ENCODE measurements around the gene RTN1.

Gene RTN1

DNA sequence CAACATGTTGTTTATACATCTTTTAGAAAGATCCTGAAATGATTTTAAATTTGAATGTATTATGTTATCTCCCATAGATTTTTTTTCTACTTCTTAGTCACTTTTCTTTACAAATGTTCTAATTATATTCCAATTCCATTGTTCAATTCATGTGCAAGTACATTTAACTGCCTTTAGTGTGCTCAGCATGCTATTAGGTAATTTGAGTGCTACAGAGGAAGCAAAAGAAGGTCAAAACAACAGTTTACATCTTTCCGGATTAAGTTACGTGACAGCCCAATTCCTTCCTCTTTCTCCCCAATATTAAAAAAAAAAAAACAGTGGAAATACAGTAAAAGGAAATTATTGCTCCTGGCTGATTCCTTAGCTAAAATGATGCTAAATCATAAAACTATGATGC is 98.3 kb downstream of the RTN1 start:
- H3K4me3 ChIP-seq (ENCODE audit: low read depth, low read length), result no peak overlapping the region
- no peaks in the 10 kb centered on the region for H3K36me3 ChIP-seq (ENCODE audit: control insufficient read depth, insufficient read depth, low read length)
- TF ChIP-seq, protein P1, sequence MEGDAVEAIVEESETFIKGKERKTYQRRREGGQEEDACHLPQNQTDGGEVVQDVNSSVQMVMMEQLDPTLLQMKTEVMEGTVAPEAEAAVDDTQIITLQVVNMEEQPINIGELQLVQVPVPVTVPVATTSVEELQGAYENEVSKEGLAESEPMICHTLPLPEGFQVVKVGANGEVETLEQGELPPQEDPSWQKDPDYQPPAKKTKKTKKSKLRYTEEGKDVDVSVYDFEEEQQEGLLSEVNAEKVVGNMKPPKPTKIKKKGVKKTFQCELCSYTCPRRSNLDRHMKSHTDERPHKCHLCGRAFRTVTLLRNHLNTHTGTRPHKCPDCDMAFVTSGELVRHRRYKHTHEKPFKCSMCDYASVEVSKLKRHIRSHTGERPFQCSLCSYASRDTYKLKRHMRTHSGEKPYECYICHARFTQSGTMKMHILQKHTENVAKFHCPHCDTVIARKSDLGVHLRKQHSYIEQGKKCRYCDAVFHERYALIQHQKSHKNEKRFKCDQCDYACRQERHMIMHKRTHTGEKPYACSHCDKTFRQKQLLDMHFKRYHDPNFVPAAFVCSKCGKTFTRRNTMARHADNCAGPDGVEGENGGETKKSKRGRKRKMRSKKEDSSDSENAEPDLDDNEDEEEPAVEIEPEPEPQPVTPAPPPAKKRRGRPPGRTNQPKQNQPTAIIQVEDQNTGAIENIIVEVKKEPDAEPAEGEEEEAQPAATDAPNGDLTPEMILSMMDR (IDR thresholded peaks at IDR 0.05), result no peak
- H3K79me2 ChIP-seq, result no peaks in the 10 kb centered on the region
- no peaks in the 10 kb centered on the region for H3K9me3 ChIP-seq (ENCODE audit: control insufficient read depth, low read length)
- no peaks in the 10 kb centered on the region for H3K4me1 ChIP-seq
- no peak overlapping the region for H3K4me2 ChIP-seq (ENCODE audit: low read length)
- no peak overlapping the region for H3K27ac ChIP-seq
- H3K27me3 ChIP-seq (ENCODE audit: control insufficient read depth, insufficient read depth, low read length), result no peaks in the 10 kb centered on the region
- no peak overlapping the region for H3K9ac ChIP-seq
- no peak overlapping the region for H2AFZ ChIP-seq

DNA sequence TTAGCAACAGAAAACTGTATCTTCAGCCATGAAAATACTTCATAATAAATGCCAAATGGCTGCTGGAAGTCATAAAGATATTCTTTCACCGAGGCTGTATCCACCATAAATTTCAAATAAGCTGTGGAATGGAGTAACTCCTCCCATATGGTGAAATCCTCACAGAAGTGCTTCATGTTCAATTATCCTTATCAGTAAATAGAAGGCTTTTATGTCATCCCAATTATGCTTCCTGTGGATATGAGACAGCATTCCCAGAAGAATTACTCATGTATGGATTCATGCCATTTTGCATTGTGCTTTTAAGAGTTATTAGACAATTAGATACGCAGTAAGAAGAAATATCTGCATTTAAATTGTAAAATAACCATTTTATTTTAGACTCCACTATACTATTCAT is 99.0 kb downstream of the RTN1 start:
- Histone ChIP-seq H3K4me2 (ENCODE audit: low read length) (no peak overlapping the region), H3K9me3 (ENCODE audit: control insufficient read depth, low read length) (no peaks in the 10 kb centered on the region), H2AFZ (no peak overlapping the region), H3K4me3 (ENCODE audit: low read depth, low read length) (no peak overlapping the region), H3K36me3 (ENCODE audit: control insufficient read depth, insufficient read depth, low read length) (no peaks in the 10 kb centered on the region), H3K4me1 (no peaks in the 10 kb centered on the region), H3K79me2 (no peaks in the 10 kb centered on the region), H3K9ac (no peak overlapping the region), H3K27me3 (ENCODE audit: control insufficient read depth, insufficient read depth, low read length) (no peaks in the 10 kb centered on the region), H3K27ac (no peak overlapping the region)
- TF ChIP-seq, protein P1 (IDR thresholded peaks at IDR 0.05), result no peak

DNA sequence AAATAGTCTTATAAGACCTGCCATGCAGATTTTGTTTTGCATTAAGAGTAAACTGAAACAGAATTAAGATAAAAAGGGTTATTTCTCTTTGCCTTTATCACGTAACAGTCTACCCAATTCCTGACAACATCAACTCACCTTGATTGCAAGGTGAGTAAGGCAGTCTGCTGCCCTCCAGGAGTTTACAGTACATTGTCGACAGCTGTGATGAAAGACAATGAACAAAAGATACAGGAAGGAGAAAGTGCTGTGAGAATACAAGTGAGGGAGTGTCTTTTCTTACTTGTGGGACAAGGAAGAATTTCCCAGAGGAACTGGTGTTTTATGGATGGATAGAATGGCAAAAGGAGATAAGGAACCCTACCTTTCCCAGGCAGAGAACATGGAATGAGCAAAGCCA is 101.0 kb downstream of the RTN1 start:
- H3K27ac ChIP-seq, result no peak overlapping the region
- no peak overlapping the region for H3K4me2 ChIP-seq (ENCODE audit: low read length)
- H3K9me3 ChIP-seq (ENCODE audit: control insufficient read depth, low read length), result no peaks in the 10 kb centered on the region
- H2AFZ ChIP-seq, result no peak overlapping the region
- no peak overlapping the region for H3K4me3 ChIP-seq (ENCODE audit: low read depth, low read length)
- no peaks in the 10 kb centered on the region for H3K4me1 ChIP-seq
- H3K9ac ChIP-seq, result no peak overlapping the region
- no peaks in the 10 kb centered on the region for H3K79me2 ChIP-seq
- no peaks in the 10 kb centered on the region for H3K27me3 ChIP-seq (ENCODE audit: control insufficient read depth, insufficient read depth, low read length)
- TF ChIP-seq, protein P1 (IDR thresholded peaks at IDR 0.05), result no peak
- H3K36me3 ChIP-seq (ENCODE audit: control insufficient read depth, insufficient read depth, low read length), result no peaks in the 10 kb centered on the region

DNA sequence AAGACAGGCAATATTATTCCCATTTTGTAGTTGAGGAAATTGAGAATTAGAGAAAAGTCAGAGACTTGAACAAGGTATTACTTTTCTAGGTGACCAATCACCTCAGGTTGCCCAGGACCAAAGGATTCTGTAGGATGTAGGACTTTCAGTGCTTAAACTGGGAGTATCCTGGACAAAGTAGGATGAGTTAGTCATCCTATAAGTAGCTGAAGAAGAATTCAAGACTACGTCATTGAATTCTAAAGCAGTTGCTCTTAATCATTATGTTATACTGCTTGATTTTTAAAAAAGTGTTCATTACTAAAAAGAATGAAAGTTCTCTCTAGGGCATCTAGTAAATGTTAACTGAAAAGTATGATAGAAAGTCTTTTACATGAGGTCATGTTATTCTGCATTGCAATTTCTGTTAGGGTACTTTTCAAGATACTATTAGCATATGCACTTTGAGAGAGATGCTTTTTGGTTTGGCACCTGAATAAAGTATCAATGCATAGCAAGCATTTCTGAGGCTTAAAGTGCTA is 101.7 kb downstream of the RTN1 start:
- no peaks in the 10 kb centered on the region for H3K4me1 ChIP-seq
- no peaks in the 10 kb centered on the region for H3K9me3 ChIP-seq (ENCODE audit: control insufficient read depth, low read length)
- TF ChIP-seq, protein P1 (IDR thresholded peaks at IDR 0.05), result no peak
- no peak overlapping the region for H3K9ac ChIP-seq
- no peak overlapping the region for H3K4me3 ChIP-seq (ENCODE audit: low read depth, low read length)
- H3K36me3 ChIP-seq (ENCODE audit: control insufficient read depth, insufficient read depth, low read length), result no peaks in the 10 kb centered on the region
- H3K79me2 ChIP-seq, result no peaks in the 10 kb centered on the region
- no peak overlapping the region for H2AFZ ChIP-seq
- no peak overlapping the region for H3K4me2 ChIP-seq (ENCODE audit: low read length)
- no peak overlapping the region for H3K27ac ChIP-seq
- no peaks in the 10 kb centered on the region for H3K27me3 ChIP-seq (ENCODE audit: control insufficient read depth, insufficient read depth, low read length)

DNA sequence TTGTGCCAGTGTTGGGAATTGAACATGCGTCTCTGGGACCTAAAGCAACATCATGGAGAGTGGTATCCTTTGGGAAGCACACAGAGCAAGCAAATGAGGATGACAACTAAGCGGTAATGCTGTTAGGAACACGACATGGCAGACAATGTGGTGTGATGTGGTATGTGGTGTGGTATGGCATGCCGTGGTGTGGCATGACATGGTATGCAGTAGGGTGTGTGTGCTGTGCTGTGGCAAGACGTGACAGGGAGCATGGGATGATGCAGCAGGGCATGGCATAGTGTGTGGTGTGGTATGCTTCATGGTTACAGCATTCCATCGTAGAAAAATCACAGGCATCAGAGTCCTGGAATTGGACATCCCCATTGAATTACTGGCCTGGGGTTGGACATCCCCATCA is 108.7 kb downstream of the RTN1 start:
- Histone ChIP-seq H3K4me1 (no peaks in the 10 kb centered on the region), H2AFZ (no peak overlapping the region), H3K27ac (no peak overlapping the region), H3K36me3 (ENCODE audit: control insufficient read depth, insufficient read depth, low read length) (no peaks in the 10 kb centered on the region), H3K4me2 (ENCODE audit: low read length) (no peak overlapping the region), H3K27me3 (ENCODE audit: control insufficient read depth, insufficient read depth, low read length) (no peaks in the 10 kb centered on the region), H3K4me3 (ENCODE audit: low read depth, low read length) (no peak overlapping the region), H3K79me2 (no peaks in the 10 kb centered on the region), H3K9me3 (ENCODE audit: control insufficient read depth, low read length) (no peaks in the 10 kb centered on the region), H3K9ac (no peak overlapping the region)
- TF ChIP-seq, protein P1 (IDR thresholded peaks at IDR 0.05), result no peak
